GM21825 (cell line): ENCODE measurements around the gene CDHR2.
A peak's percentile ranks its signal among the peaks of the same experiment; 100 is the strongest.
"Not testable (repeated sequence)": the region's sequence is repeated elsewhere in the genome, so short reads cannot be mapped to it uniquely, and the experiment has no call there.

Source experiments
- ATAC-seq: cut with Tn5 transposase; IDR thresholded peaks from one replicate; pipeline ENCODE4 v1.9.1; 2021; ENCODE audit warnings: mild to moderate bottlenecking, moderate library complexity; ENCODE audit not compliant: unreplicated experiment

CDHR2 gene

GRCh38 chr5:176541338-176542134 lies 7.6 kb upstream of the CDHR2 start:
- no peak for ATAC-seq

- ATAC-seq = no peak
These were observed 7.0 kb upstream of the CDHR2 start for GRCh38 chr5:176542135-176542595.

- ATAC-seq = peak; percentile 38
These were observed 6.3 kb upstream of the CDHR2 start for GRCh38 chr5:176542596-176543427.

- peak; percentile 55 for ATAC-seq
These were observed 5.5 kb upstream of the CDHR2 start for GRCh38 chr5:176543428-176544182.

GRCh38 chr5:176545388-176545736 lies 3.8 kb upstream of the CDHR2 start:
- ATAC-seq = no peak

- no peak for ATAC-seq
These were observed 3.2 kb upstream of the CDHR2 start for GRCh38 chr5:176545737-176546509.

GRCh38 chr5:176547802-176548201 lies 1.3 kb upstream of the CDHR2 start:
- ATAC-seq = no peak

- ATAC-seq = no peak
These were observed 729 bp downstream of the CDHR2 start for GRCh38 chr5:176549871-176550270.

GRCh38 chr5:176550275-176550831 lies 1.2 kb downstream of the CDHR2 start:
- ATAC-seq = no peak

GRCh38 chr5:176550937-176551336 lies 1.8 kb downstream of the CDHR2 start:
- ATAC-seq = not testable (repeated sequence)

GRCh38 chr5:176552332-176552869 lies 3.3 kb downstream of the CDHR2 start:
- no peak for ATAC-seq

GRCh38 chr5:176553260-176554085 lies 4.3 kb downstream of the CDHR2 start:
- no peak for ATAC-seq

GRCh38 chr5:176557846-176558245 lies 8.7 kb downstream of the CDHR2 start:
- no peak for ATAC-seq

GRCh38 chr5:176559683-176560082 lies 10.5 kb downstream of the CDHR2 start:
- ATAC-seq = no peak

- no peak for ATAC-seq
These were observed 11.2 kb downstream of the CDHR2 start for GRCh38 chr5:176560364-176560763.

- ATAC-seq = no peak
These were observed 12.1 kb downstream of the CDHR2 start for GRCh38 chr5:176561259-176561658.

- ATAC-seq = no peak
These were observed 13.0 kb downstream of the CDHR2 start for GRCh38 chr5:176562189-176562588.

GRCh38 chr5:176564002-176564401 lies 14.9 kb downstream of the CDHR2 start:
- no peak for ATAC-seq

GRCh38 chr5:176565760-176566288 lies 16.7 kb downstream of the CDHR2 start:
- ATAC-seq = no peak
